Lower leg skin (tissue), 4 donors: ENCODE measurements around the gene ERG. TPM values are rescaled to one million over a fixed set of nuclear protein-coding genes. Genes with fewer than 3 reads are reported as not detected.

ENCODE experiments used
- DNase-seq, 2 donors: peaks; one replicate each; pipeline ENCODE4 v3.0.0-alpha.2; 2019; ENCODE audit warnings: low spot score in 2 of 2
- H3K4me3 ChIP-seq: fragments of 200-600 bp; sonication (generic); 2 replicates; pipeline ENCODE4 v1.5.1; 2017; ENCODE audit warnings: mild to moderate bottlenecking, low read depth; ENCODE audit not compliant: poor library complexity, severe bottlenecking
- CTCF ChIP-seq, 3 donors: fragments of 450-650 bp; IDR thresholded peaks; one replicate each; pipeline ENCODE4 v1.5.1; 2016; ENCODE audit warnings: antibody characterized with exemption in 3 of 3, mild to moderate bottlenecking in 3 of 3, moderate library complexity in 2 of 3
- POLR2A ChIP-seq, 2 donors: fragments of 450-650 bp; IDR thresholded peaks; one replicate each; pipeline ENCODE4 v1.6.1; 2016 to 2017; ENCODE audit warnings: antibody characterized with exemption in 2 of 2, mild to moderate bottlenecking in 1 of 2, moderate library complexity in 1 of 2
- WGBS, 2 donors: methylation state at CpG; one replicate each; pipeline ENCODE4 v1.1.5; 2018; 5-methylcytosine and 5-hydroxymethylcytosine counted together
- intact Hi-C: fragments of 100-400 bp; cut with DNase I; formaldehyde crosslinking; loops from one replicate; pipeline ENCODE4 v1.15.0; 2023; ENCODE audit warnings: low total_unique reads
- total RNA-seq, 4 donors: library from RNA; depleted of rRNA; stranded (reverse); fragments of >200 nt; gene quantifications; one replicate each; pipeline ENCODE4 v1.1.0, GENCODE V29; 2016

ERG gene
- total RNA-seq, 4 donors from 2014 or later, result 3.5 to 12.5 (median 6.6) TPM

- no peak for TF ChIP-seq POLR2A (IDR thresholded peaks at IDR 0.05)
- no peak for TF ChIP-seq CTCF (IDR thresholded peaks at IDR 0.05)
- intact Hi-C loops, result loop anchor here (5.0 to 10.0 kb wide), 2 partner anchors 551 to 638 kb away; no protein-coding TSS in a partner anchor
Measured at GRCh38 chr21:38506661-38507281, 8.5 kb upstream of the ERG start.

DNA sequence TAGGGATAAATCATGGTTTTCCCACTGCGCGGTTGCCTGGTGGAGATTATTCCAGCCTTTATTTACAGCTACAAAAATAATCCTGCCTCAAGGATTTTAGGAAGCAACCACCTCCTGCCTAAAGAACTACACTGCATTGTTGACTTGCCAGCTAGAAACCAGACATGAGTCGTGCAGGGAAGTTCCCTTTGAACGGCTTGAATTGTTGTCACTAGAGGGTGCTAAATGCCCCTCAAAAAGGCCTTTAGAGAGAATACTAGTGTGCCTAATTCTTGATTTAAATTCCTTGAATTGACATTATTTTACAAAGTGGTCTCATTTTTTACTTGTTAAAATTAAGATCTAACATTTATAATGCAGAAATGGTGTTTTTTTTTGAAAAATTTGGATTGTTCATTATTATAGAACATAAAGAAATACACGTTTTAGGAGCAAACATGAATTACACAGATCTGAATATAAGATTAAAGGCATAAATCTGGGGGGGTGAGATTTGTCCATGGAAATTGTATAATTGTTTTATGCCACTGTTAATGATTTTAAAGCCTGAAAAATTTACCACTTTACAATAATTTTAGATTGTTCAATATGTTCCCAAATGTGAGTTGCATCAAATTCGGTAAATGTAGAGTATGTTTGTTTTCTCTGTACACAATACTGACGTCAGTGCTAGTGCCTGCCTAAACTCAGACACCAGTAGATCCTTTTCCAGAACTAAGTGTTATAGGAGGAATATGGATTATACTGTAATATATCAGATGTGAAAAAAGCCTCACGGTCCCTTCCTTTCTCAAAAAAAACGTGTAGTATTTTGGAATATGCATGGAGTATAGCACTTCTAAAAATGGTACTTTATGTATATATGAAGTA, 7.6 kb upstream of the ERG start:
- DNase-seq, result peak in 1 of 2 donors; percentile 46
- no peak overlapping the region for H3K4me3 ChIP-seq
- intact Hi-C loops, result loop anchor here (5.0 to 10.0 kb wide), 2 partner anchors 551 to 639 kb away; no protein-coding TSS in a partner anchor
- 43 to 44% methylated on average over 9 of the region's 9 CpGs for WGBS, 2 donors
- no peak for TF ChIP-seq CTCF (IDR thresholded peaks at IDR 0.05)
- no peak for TF ChIP-seq POLR2A (IDR thresholded peaks at IDR 0.05)

More at GRCh38 chr21:38506661-38507281, 8.5 kb upstream of the ERG start:
- 72 to 76% methylated on average over 24 of the region's 24 CpGs for WGBS, 2 donors
- no peak for DNase-seq
- H3K4me3 ChIP-seq, result no peak overlapping the region

DNA sequence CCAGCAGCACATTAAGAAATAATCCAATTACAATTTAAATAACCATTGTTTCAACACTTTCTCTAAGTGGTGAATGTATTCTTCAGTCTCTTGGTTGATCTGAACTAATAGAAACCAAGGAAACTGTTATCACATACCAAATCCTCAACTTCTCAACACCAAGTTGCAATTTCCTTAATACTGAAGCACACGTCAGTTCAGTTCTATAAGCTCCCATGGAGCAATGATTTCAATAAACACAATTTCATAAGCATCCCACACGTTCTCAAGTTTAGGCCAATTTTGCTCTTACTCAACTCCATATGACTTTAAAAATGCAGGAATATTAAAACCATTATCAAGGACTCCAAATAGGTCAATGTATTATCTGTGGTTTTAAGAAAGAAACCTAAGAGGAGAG, 5.8 kb upstream of the ERG start:
- no peak for DNase-seq
- WGBS, 2 donors, result 63 to 72% methylated on average over 2 of the region's 2 CpGs
- no peak for TF ChIP-seq POLR2A (IDR thresholded peaks at IDR 0.05)
- TF ChIP-seq CTCF (IDR thresholded peaks at IDR 0.05), result no peak
- intact Hi-C loops, result loop anchor here (10.0 kb wide), 1 partner anchor 641 kb away; no protein-coding TSS in a partner anchor
- no peak overlapping the region for H3K4me3 ChIP-seq

DNA sequence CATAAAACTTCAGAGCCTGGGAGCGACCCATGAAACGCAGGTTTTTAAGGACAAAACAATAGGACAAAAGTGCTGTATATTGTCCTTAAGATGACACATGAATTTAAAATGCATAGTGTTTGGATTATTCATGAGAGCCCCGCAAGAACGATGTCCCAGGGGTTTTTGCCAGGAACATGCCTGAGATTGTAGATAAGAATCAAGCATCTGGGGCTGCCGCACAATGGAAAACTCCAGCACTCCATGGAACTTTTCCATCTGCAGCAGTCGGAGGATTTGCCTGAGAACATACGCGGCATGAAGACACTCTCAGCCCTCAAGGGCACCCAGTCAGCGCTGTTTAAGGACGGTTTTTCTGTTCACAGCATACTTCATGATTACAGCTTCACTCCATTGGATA, 5.3 kb upstream of the ERG start:
- intact Hi-C loops, result loop anchor here (10.0 kb wide), 1 partner anchor 641 kb away; no protein-coding TSS in a partner anchor
- H3K4me3 ChIP-seq, result no peak overlapping the region
- TF ChIP-seq CTCF (IDR thresholded peaks at IDR 0.05) (no peak), POLR2A (IDR thresholded peaks at IDR 0.05) (no peak)
- DNase-seq, result no peak
- WGBS, 2 donors, result 28 to 45% methylated on average over 10 of the region's 10 CpGs

DNA sequence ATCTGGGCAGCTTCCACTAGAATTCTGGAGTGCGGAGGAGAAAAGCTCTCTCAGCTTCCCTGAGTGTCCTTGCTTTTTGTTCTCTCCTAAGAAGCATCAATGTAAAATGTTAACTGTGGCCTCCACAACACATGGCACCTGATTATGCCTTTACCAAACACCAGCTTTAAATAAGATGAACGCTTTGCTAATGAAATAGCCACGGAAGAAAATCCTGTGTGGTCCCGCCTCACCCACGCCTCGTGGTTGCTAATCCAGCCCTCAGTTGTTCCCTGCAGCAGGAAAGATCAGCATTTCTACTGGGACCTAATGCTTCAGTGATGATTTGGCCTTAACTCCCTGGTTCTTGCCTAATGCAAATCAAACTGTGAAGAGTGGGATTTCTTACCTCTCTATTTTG, 1.8 kb upstream of the ERG start:
- intact Hi-C loops, result loop anchor here (10.0 kb wide), 1 partner anchor 645 kb away; no protein-coding TSS in a partner anchor
- 79 to 82% methylated on average over 6 of the region's 6 CpGs for WGBS, 2 donors
- no peak overlapping the region for H3K4me3 ChIP-seq
- TF ChIP-seq POLR2A (IDR thresholded peaks at IDR 0.05) (no peak), CTCF (IDR thresholded peaks at IDR 0.05) (no peak)
- DNase-seq, result no peak
